Endothelial cell of umbilical vein (primary cell): Measurements from ENCODE around the gene THSD7B. TPM values are rescaled to one million over a fixed set of nuclear protein-coding genes. Genes with fewer than 3 reads are reported as not detected.

Experiments
- BruUV-seq: library from RNA; stranded (reverse); fragments of 400-500 nt; replicated peaks from 2 replicates; lab custom pipeline; 2021; lab: Mats Ljungman, UMichigan
- CTCF ChIA-PET: fragments of 300-600, 350-600 bp; sonication (Branson Sonifier 250); formaldehyde crosslinking; loops from one replicate; lab custom pipeline; 2021; ENCODE audit warnings: antibody characterized with exemption, inconsistent platforms; lab: Charles Lee
- POLR2A ChIA-PET: fragments of 300-600, 350-600 bp; sonication (Branson Sonifier 250); formaldehyde crosslinking; loops from one replicate; lab custom pipeline; 2021; ENCODE audit warnings: antibody characterized with exemption, inconsistent platforms; lab: Charles Lee
- DNase-seq: peaks from one replicate; pipeline ENCODE4 v3.0.0-alpha.2; 2011; ENCODE audit warnings: low read depth, low spot score
- FAIRE-seq: peaks from 2 replicates; lab custom pipeline; 2011; peaks lifted over from hg19 to GRCh38; lab: Jason Lieb, UNC
- H2AFZ ChIP-seq: 2 replicates; pipeline ENCODE4 v1.6.0; 2012; ENCODE audit warnings: low read depth, low read length, control low read depth, inconsistent platforms
- H3K27ac ChIP-seq: 2 replicates; pipeline ENCODE4 v1.5.1; 2011; ENCODE audit warnings: low read depth, mild to moderate bottlenecking, control low read depth, low read length, moderate library complexity; ENCODE audit not compliant: insufficient read depth
- H3K27me3 ChIP-seq, 2 experiments: 2 replicates each; pipeline versions ENCODE4 v1.6.0 to v1.6.1; 2011; ENCODE audit warnings: low read length in 2 of 2, mixed read lengths in 1 of 2; ENCODE audit not compliant: control insufficient read depth in 2 of 2, insufficient read depth in 2 of 2
- H3K36me3 ChIP-seq, 2 experiments: 2 replicates in 1 of 2; 3 replicates in 1 of 2; pipeline ENCODE4 v1.5.1; 2011; ENCODE audit warnings: low read length in 2 of 2, mild to moderate bottlenecking in 1 of 2, moderate library complexity in 1 of 2; ENCODE audit not compliant: control insufficient read depth in 2 of 2, insufficient read depth in 2 of 2; ENCODE audit errors: extremely low read depth in 1 of 2
- H3K4me1 ChIP-seq: 3 replicates; pipeline ENCODE4 v1.5.1; 2011; ENCODE audit warnings: mild to moderate bottlenecking, low read length; ENCODE audit not compliant: control insufficient read depth, insufficient read depth; ENCODE audit errors: extremely low read depth
- H3K4me2 ChIP-seq: 2 replicates; pipeline ENCODE4 v1.6.1; 2011; ENCODE audit warnings: low read length, control low read depth, mixed read lengths; ENCODE audit not compliant: insufficient read depth
- H3K4me3 ChIP-seq, 3 experiments: fragments of 200-600 bp in 1 of 3; sonication (generic), shearing (Covaris generic) in 1 of 3; replicated peaks in 1 of 3; 2 replicates each; pipeline ENCODE4 v1.5.1; 2011 to 2016; ENCODE audit warnings: control low read depth in 3 of 3, low read length in 3 of 3, mild to moderate bottlenecking in 2 of 3, inconsistent platforms in 1 of 3, low read depth in 1 of 3, moderate library complexity in 1 of 3; ENCODE audit not compliant: insufficient read depth in 1 of 3
- H3K79me2 ChIP-seq: 2 replicates; pipeline ENCODE4 v1.6.0; 2012; ENCODE audit warnings: low read length, inconsistent platforms; ENCODE audit not compliant: control insufficient read depth, insufficient read depth
- H3K9ac ChIP-seq: replicated peaks from 2 replicates; pipeline ENCODE3; 2011; ENCODE audit warnings: low read length, control low read depth; ENCODE audit not compliant: insufficient read depth; ENCODE audit errors: extremely low read depth
- H3K9me1 ChIP-seq: replicated peaks from 3 replicates; pipeline ENCODE4 v1.6.0; 2011; ENCODE audit warnings: mild to moderate bottlenecking, low read length; ENCODE audit not compliant: control insufficient read depth, insufficient read depth; ENCODE audit errors: extremely low read depth
- H3K9me3 ChIP-seq: replicated peaks from 2 replicates; pipeline ENCODE4 v1.5.1; 2012; ENCODE audit warnings: low read length, inconsistent platforms; ENCODE audit not compliant: control insufficient read depth, insufficient read depth
- H4K20me1 ChIP-seq: replicated peaks from 2 replicates; pipeline ENCODE3; 2011; ENCODE audit warnings: mild to moderate bottlenecking, low read length; ENCODE audit not compliant: control insufficient read depth, insufficient read depth; ENCODE audit errors: extremely low read depth
- CTCF ChIP-seq, 2 donors: IDR thresholded peaks; 1 replicate in 1 of 2; 2 replicates in 1 of 2; pipeline ENCODE4 v1.5.1; 2011; ENCODE audit warnings: low read length in 2 of 2, mild to moderate bottlenecking in 2 of 2, moderate library complexity in 2 of 2, control low read depth in 1 of 2, inconsistent platforms in 1 of 2, low read depth in 1 of 2; ENCODE audit not compliant: insufficient read depth in 1 of 2; ENCODE audit errors: extremely low read depth in 1 of 2
- EZH2 ChIP-seq: IDR thresholded peaks from 2 replicates; pipeline ENCODE4 v1.6.1; 2012; ENCODE audit warnings: borderline replicate concordance, low read depth, mild to moderate bottlenecking, moderate library complexity, low read length, inconsistent platforms; ENCODE audit not compliant: severe bottlenecking
- FOS ChIP-seq: IDR thresholded peaks from 2 replicates; pipeline ENCODE4 v1.6.1; 2011; ENCODE audit warnings: mild to moderate bottlenecking, low read length, moderate library complexity, borderline replicate concordance; ENCODE audit not compliant: insufficient read depth
- GATA2 ChIP-seq: IDR thresholded peaks from 2 replicates; pipeline ENCODE4 v1.7.0; 2011; ENCODE audit warnings: low read depth, mild to moderate bottlenecking, moderate library complexity, mixed read lengths, low read length; ENCODE audit not compliant: insufficient read length, insufficient read depth
- JUN ChIP-seq: IDR thresholded peaks from 2 replicates; pipeline ENCODE4 v1.6.1; 2011; ENCODE audit warnings: borderline replicate concordance, low read depth; ENCODE audit not compliant: insufficient read length, insufficient read depth
- MYC ChIP-seq: IDR thresholded peaks from one replicate; pipeline ENCODE4 v1.6.1; 2011; ENCODE audit warnings: mild to moderate bottlenecking, low read depth, low read length
- POLR2A ChIP-seq: IDR thresholded peaks from 2 replicates; pipeline ENCODE4 v1.6.1; 2012; ENCODE audit warnings: low read depth, mild to moderate bottlenecking, control low read depth, low read length
- POLR2AphosphoS5 ChIP-seq: IDR thresholded peaks from 2 replicates; pipeline ENCODE4 v1.6.1; 2012; ENCODE audit warnings: low read depth, mild to moderate bottlenecking, control low read depth, low read length, moderate library complexity; ENCODE audit not compliant: insufficient read depth
- dilution Hi-C: fragments of 300-500 bp; cut with MboI; formaldehyde crosslinking; loops from one replicate; pipeline ENCODE4 v1.15.0; 2019; ENCODE audit warnings: low sequenced_read_pairs; ENCODE audit not compliant: extremely low pct_ligation_motif_present
- intact Hi-C: fragments of 100-400 bp; cut with micrococcal nuclease; formaldehyde crosslinking; loops from one replicate; pipeline ENCODE4 v1.10.0; 2022
- polyA plus RNA-seq, 4 experiments: library from polyadenylated mRNA; depleted of rRNA in 3 of 4; stranded (reverse) in 3 of 4; unstranded in 1 of 4; fragments of >200 nt; gene quantifications; 2 replicates each; pipeline versions ENCODE4 v1.2.1 to v1.2.3, GENCODE V29; 2011 to 2012; ENCODE audit warnings: missing spikeins in 1 of 4
- total RNA-seq: library from RNA; stranded (reverse); gene quantifications from 2 replicates; pipeline ENCODE4 v1.2.3, GENCODE V29; 2021
- TF ChIP-seq, protein P1 (sequence below): IDR thresholded peaks from 2 replicates; pipeline ENCODE4 v1.6.1; 2011; ENCODE audit not compliant: insufficient read depth, insufficient read length

The THSD7B gene
- total and polyA plus RNA-seq, 2 donors (not counting 3 experiments of a cell fraction or from before 2014, with no cell fraction given): 0.04 TPM; not detected in 1

DNA sequence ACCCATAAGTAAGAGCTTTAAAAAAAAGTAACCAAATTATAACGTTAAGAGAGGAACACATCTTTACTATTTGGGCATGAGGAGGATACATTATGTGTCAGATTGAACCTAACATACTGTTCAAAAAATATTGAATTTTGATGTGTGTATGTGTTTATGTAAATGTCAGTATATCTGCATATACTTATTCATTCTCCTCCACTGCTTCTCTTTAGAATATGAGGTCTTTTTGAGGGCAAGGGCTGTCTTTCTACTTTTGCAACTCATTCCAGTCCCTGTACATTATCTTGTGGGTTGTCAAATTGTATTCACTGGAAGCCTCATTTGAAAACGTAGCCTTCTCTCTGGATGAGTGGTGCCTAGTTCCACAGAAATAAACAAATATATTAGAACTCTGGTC, 689.5 kb downstream of the THSD7B start:
- Histone ChIP-seq H4K20me1 (no peaks in the 10 kb centered on the region), H3K9me1 (no peaks in the 10 kb centered on the region), H3K9ac (no peak overlapping the region), H3K9me3 (peaks cover 3% of the 10 kb centered on the region), H3K27me3 (no peaks in the 10 kb centered on the region), H3K4me3 (no peak overlapping the region), H2AFZ (no peak overlapping the region), H3K27ac (no peak overlapping the region), H3K36me3 (no peaks in the 10 kb centered on the region), H3K79me2 (no peaks in the 10 kb centered on the region), H3K4me2 (no peak overlapping the region), H3K4me1 (no peaks in the 10 kb centered on the region)
- dilution Hi-C loops: no loop called here
- DNase-seq (no peak), FAIRE-seq (no peak)
- TF ChIP-seq, protein P1, sequence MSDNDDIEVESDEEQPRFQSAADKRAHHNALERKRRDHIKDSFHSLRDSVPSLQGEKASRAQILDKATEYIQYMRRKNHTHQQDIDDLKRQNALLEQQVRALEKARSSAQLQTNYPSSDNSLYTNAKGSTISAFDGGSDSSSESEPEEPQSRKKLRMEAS: no peak
- TF ChIP-seq EZH2 (no peak), GATA2 (no peak), JUN (no peak), MYC (no peak), POLR2AphosphoS5 (no peak), POLR2A (no peak), FOS (no peak), CTCF (IDR thresholded peaks at IDR 0.05; ENCODE audit: extremely low read depth in 1 of 2, insufficient read depth in 1 of 2, low read depth in 1 of 2, low read length in 2 of 2) (no peak)
- ChIA-PET CTCF (no interaction called here), POLR2A (no interaction called here)
- BruUV-seq: no TSS peak
- intact Hi-C loops: no loop called here
